Measurements from ENCODE around the gene VANGL2.

DNA sequence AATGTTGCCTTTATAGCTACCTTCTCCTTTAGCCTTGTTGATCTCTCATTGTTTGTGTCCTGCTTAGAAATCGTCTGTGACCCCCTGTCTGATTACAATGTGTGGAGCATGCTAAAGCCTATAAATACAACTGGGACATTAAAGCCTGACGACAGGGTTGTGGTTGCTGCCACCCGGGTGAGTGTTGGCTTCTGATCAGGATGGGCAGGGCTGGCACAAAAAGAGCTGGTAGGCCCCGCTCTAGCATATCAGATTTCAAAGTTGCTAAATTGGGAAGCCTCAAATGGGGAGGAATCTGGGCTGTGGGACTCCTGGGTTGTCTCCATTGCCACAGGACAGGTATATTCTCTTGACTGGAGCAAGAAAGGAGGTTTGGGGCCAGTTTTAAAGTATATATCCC lies 48.7 kb upstream of the VANGL2 start:
- TF ChIP-seq, protein P1, sequence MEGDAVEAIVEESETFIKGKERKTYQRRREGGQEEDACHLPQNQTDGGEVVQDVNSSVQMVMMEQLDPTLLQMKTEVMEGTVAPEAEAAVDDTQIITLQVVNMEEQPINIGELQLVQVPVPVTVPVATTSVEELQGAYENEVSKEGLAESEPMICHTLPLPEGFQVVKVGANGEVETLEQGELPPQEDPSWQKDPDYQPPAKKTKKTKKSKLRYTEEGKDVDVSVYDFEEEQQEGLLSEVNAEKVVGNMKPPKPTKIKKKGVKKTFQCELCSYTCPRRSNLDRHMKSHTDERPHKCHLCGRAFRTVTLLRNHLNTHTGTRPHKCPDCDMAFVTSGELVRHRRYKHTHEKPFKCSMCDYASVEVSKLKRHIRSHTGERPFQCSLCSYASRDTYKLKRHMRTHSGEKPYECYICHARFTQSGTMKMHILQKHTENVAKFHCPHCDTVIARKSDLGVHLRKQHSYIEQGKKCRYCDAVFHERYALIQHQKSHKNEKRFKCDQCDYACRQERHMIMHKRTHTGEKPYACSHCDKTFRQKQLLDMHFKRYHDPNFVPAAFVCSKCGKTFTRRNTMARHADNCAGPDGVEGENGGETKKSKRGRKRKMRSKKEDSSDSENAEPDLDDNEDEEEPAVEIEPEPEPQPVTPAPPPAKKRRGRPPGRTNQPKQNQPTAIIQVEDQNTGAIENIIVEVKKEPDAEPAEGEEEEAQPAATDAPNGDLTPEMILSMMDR (IDR thresholded peaks at IDR 0.05) = no peak
- no peak for TF ChIP-seq POLR2A (IDR thresholded peaks at IDR 0.05)

All from prostate gland (tissue), 2 donors.